ENCODE data around the gene PITPNC1. TPM values are rescaled to one million over a fixed set of nuclear protein-coding genes. Genes with fewer than 3 reads are reported as not detected.
A peak's percentile ranks its signal among the peaks of the same experiment; 100 is the strongest.
"Not testable (repeated sequence)": the region's sequence is repeated elsewhere in the genome, so short reads cannot be mapped to it uniquely, and the experiment has no call there.

The PITPNC1 gene
- total RNA-seq, 1 experiment from 2014 or later, result 6.4 TPM

GRCh38 chr17:67456889-67457288 is 79.8 kb downstream of the PITPNC1 start:
- DNase-seq (ENCODE audit: low read depth), result no peak

- no peak for DNase-seq (ENCODE audit: low read depth)
These were observed 81.1 kb downstream of the PITPNC1 start for GRCh38 chr17:67458203-67458602.

- DNase-seq (ENCODE audit: low read depth), result no peak
These were observed 82.9 kb downstream of the PITPNC1 start for GRCh38 chr17:67459985-67460384.

GRCh38 chr17:67461228-67461780 is 84.2 kb downstream of the PITPNC1 start:
- no peak for DNase-seq (ENCODE audit: low read depth)

GRCh38 chr17:67461876-67462275 is 84.8 kb downstream of the PITPNC1 start:
- DNase-seq (ENCODE audit: low read depth), result no peak

- DNase-seq (ENCODE audit: low read depth), result no peak
These were observed 89.2 kb downstream of the PITPNC1 start for GRCh38 chr17:67466251-67466796.

GRCh38 chr17:67467500-67468455 is 90.7 kb downstream of the PITPNC1 start:
- DNase-seq (ENCODE audit: low read depth), result no peak

GRCh38 chr17:67469208-67469980 is 92.3 kb downstream of the PITPNC1 start:
- DNase-seq (ENCODE audit: low read depth), result peak; percentile 45

GRCh38 chr17:67470163-67470562 is 93.1 kb downstream of the PITPNC1 start:
- DNase-seq (ENCODE audit: low read depth), result no peak

- DNase-seq (ENCODE audit: low read depth), result no peak
These were observed 94.0 kb downstream of the PITPNC1 start for GRCh38 chr17:67471118-67471517.

- DNase-seq (ENCODE audit: low read depth), result not testable (repeated sequence)
These were observed 95.5 kb downstream of the PITPNC1 start for GRCh38 chr17:67472606-67473005.

- DNase-seq (ENCODE audit: low read depth), result no peak
These were observed 97.1 kb downstream of the PITPNC1 start for GRCh38 chr17:67474081-67474661.

- peak; percentile 66 for DNase-seq (ENCODE audit: low read depth)
These were observed 98.3 kb downstream of the PITPNC1 start for GRCh38 chr17:67475161-67475937.

GRCh38 chr17:67476787-67477335 is 99.8 kb downstream of the PITPNC1 start:
- no peak for DNase-seq (ENCODE audit: low read depth)

- peak; percentile 78 for DNase-seq (ENCODE audit: low read depth)
These were observed 100.6 kb downstream of the PITPNC1 start for GRCh38 chr17:67477687-67478086.

- DNase-seq (ENCODE audit: low read depth), result no peak
These were observed 101.4 kb downstream of the PITPNC1 start for GRCh38 chr17:67478401-67479041.

GRCh38 chr17:67479148-67479547 is 102.1 kb downstream of the PITPNC1 start:
- DNase-seq (ENCODE audit: low read depth), result no peak

GRCh38 chr17:67480959-67481358 is 103.9 kb downstream of the PITPNC1 start:
- DNase-seq (ENCODE audit: low read depth), result not testable (repeated sequence)

GRCh38 chr17:67481808-67482207 is 104.7 kb downstream of the PITPNC1 start:
- no peak for DNase-seq (ENCODE audit: low read depth)

GRCh38 chr17:67482764-67483163 is 105.7 kb downstream of the PITPNC1 start:
- no peak for DNase-seq (ENCODE audit: low read depth)

Measured in HT1080 (cell line).